HCT116 (cell line): ENCODE results near the gene SLC25A41. TPM values are rescaled to one million over a fixed set of nuclear protein-coding genes. Genes with fewer than 3 reads are reported as not detected.

ENCODE experiments used
- ATAC-seq: fragments of 200-7000 bp; cut with Tn5 transposase; 2 replicates; pipeline ENCODE4 v1.9.1; 2020; ENCODE audit warnings: mild to moderate bottlenecking, moderate library complexity
- BruUV-seq: library from RNA; stranded (reverse); fragments of 400-500 nt; replicated peaks from 2 replicates; lab custom pipeline; 2021; lab: Mats Ljungman, UMichigan
- CTCF ChIA-PET: fragments of 300-600 bp; sonication (Branson Sonifier 250); formaldehyde crosslinking; loops from one replicate; lab custom pipeline; 2021; ENCODE audit warnings: antibody characterized with exemption; lab: Charles Lee
- POLR2A ChIA-PET: fragments of 300-600, 350-600 bp; sonication (Branson Sonifier 250); formaldehyde crosslinking; loops from one replicate; lab custom pipeline; 2021; ENCODE audit warnings: antibody characterized with exemption; lab: Charles Lee
- RAD21 ChIA-PET, 2 experiments: fragments of 300-600 bp; sonication (Branson Sonifier 250); formaldehyde crosslinking; loops; one replicate each; lab custom pipeline; 2023; ENCODE audit warnings: low total read pairs in 2 of 2; ENCODE audit not compliant: uncharacterized antibody in 2 of 2, unreplicated experiment in 2 of 2, low non-redundant PET in 1 of 2; lab: Charles Lee
- DNase-seq: peaks from one replicate; pipeline ENCODE4 v3.0.0-alpha.2; 2010; ENCODE audit warnings: low read depth, low spot score
- H2AFZ ChIP-seq: fragments of 200-600 bp; shearing (Covaris generic), sonication (generic); 2 replicates; pipeline ENCODE4 v1.6.1; 2017; ENCODE audit warnings: low read depth, mixed run types, mixed read lengths, antibody characterized with exemption, low read length; ENCODE audit not compliant: poor library complexity, severe bottlenecking
- H3K27ac ChIP-seq: 2 replicates; pipeline ENCODE4 v1.5.1; 2012; ENCODE audit warnings: low read depth, low read length
- H3K27me3 ChIP-seq: fragments of 200-600 bp; sonication (generic); 2 replicates; pipeline ENCODE4 v1.6.1; 2016; ENCODE audit warnings: mixed run types, low read length, mixed read lengths; ENCODE audit not compliant: insufficient read depth
- H3K36me3 ChIP-seq, 2 experiments: fragments of 200-500 bp in 1 of 2; fragments of 200-600 bp in 1 of 2; sonication (Bioruptor generic) in 1 of 2; sonication (generic) in 1 of 2; 2 replicates each; pipeline versions ENCODE4 v1.5.1 to v1.6.1; 2014 to 2016; ENCODE audit warnings: low read length in 2 of 2, inconsistent platforms in 1 of 2, mixed read lengths in 1 of 2, mixed run types in 1 of 2; ENCODE audit not compliant: insufficient read depth in 2 of 2, control insufficient read depth in 1 of 2
- H3K4me1 ChIP-seq, 2 experiments: fragments of 200-600 bp in 1 of 2; sonication (generic) in 1 of 2; 2 replicates each; pipeline versions ENCODE4 v1.5.1 to v1.6.1; 2012 to 2017; ENCODE audit warnings: low read length in 2 of 2, inconsistent platforms in 1 of 2, mild to moderate bottlenecking in 1 of 2, mixed read lengths in 1 of 2, mixed run types in 1 of 2, moderate library complexity in 1 of 2; ENCODE audit not compliant: insufficient read depth in 2 of 2, control insufficient read depth in 1 of 2
- H3K4me2 ChIP-seq: fragments of 200-600 bp; sonication (generic); 2 replicates; pipeline ENCODE4 v1.6.1; 2017; ENCODE audit warnings: mixed run types, low read length, mixed read lengths
- H3K4me3 ChIP-seq, 2 experiments: fragments of 200-600 bp in 1 of 2; sonication (generic) in 1 of 2; replicated peaks in 1 of 2; 2 replicates each; pipeline ENCODE4 v1.5.1; 2011 to 2016; ENCODE audit warnings: low read length in 2 of 2, control low read depth in 1 of 2, low read depth in 1 of 2, mild to moderate bottlenecking in 1 of 2, mixed read lengths in 1 of 2, mixed run types in 1 of 2
- H3K79me2 ChIP-seq: fragments of 200-600 bp; sonication (generic); 2 replicates; pipeline ENCODE4 v1.6.1; 2017; ENCODE audit warnings: mild to moderate bottlenecking, mixed run types, low read length, moderate library complexity, mixed read lengths; ENCODE audit not compliant: insufficient read depth
- H3K9ac ChIP-seq: fragments of 200-600 bp; sonication (generic); 2 replicates; pipeline ENCODE4 v1.6.1; 2016; ENCODE audit warnings: low read length, mixed read lengths
- H3K9me2 ChIP-seq: fragments of 200-600 bp; sonication (generic), shearing (Covaris generic); 2 replicates; pipeline ENCODE4 v1.6.1; 2017; ENCODE audit warnings: mixed run types, mild to moderate bottlenecking, moderate library complexity; ENCODE audit not compliant: insufficient read depth
- H3K9me3 ChIP-seq, 2 experiments: fragments of 200-500 bp in 1 of 2; fragments of 200-600 bp in 1 of 2; sonication (Bioruptor generic) in 1 of 2; sonication (generic) in 1 of 2; 2 replicates each; pipeline ENCODE4 v1.6.1; 2014 to 2017; ENCODE audit warnings: low read length in 2 of 2, mixed read lengths in 2 of 2, inconsistent platforms in 1 of 2, low read depth in 1 of 2, mild to moderate bottlenecking in 1 of 2, mixed run types in 1 of 2, moderate library complexity in 1 of 2; ENCODE audit not compliant: control insufficient read depth in 1 of 2, insufficient read depth in 1 of 2
- H4K20me1 ChIP-seq: fragments of 200-600 bp; sonication (generic), shearing (Covaris generic); 2 replicates; pipeline ENCODE4 v1.6.1; 2017; ENCODE audit warnings: mixed run types, mild to moderate bottlenecking, moderate library complexity; ENCODE audit not compliant: insufficient read depth
- CEBPB ChIP-seq: IDR thresholded peaks from 2 replicates; pipeline ENCODE4 v1.6.1; 2012; ENCODE audit warnings: low read depth
- EGR1 ChIP-seq: IDR thresholded peaks from 2 replicates; pipeline ENCODE4 v1.6.1; 2012; ENCODE audit warnings: low read depth
- EZH2 ChIP-seq: fragments of 200-600 bp; sonication (generic); IDR thresholded peaks from 2 replicates; pipeline ENCODE4 v1.6.1; 2017; ENCODE audit warnings: antibody characterized with exemption, mixed run types
- FOSL1 ChIP-seq: IDR thresholded peaks from 2 replicates; pipeline ENCODE4 v1.6.1; 2012; ENCODE audit warnings: low read depth
- JUND ChIP-seq: IDR thresholded peaks from 2 replicates; pipeline ENCODE4 v1.6.1; 2012
- POLR2AphosphoS5 ChIP-seq: IDR thresholded peaks from 2 replicates; pipeline ENCODE4 v1.6.1; 2011; ENCODE audit warnings: mild to moderate bottlenecking, low read depth, low read length, moderate library complexity
- SIN3A ChIP-seq: IDR thresholded peaks from 2 replicates; pipeline ENCODE4 v1.6.1; 2012; ENCODE audit warnings: low read depth
- YY1 ChIP-seq: IDR thresholded peaks from 2 replicates; pipeline ENCODE4 v1.6.1; 2011; ENCODE audit warnings: low read length, low read depth, moderate library complexity, mild to moderate bottlenecking; ENCODE audit not compliant: insufficient replicate concordance; ENCODE audit errors: extremely low read depth
- ZFX ChIP-seq: fragments of 450-650 bp; IDR thresholded peaks from 2 replicates; pipeline ENCODE4 v1.6.1; 2017
- intact Hi-C: fragments of 100-400 bp; cut with micrococcal nuclease; formaldehyde crosslinking; loops from 2 replicates; pipeline ENCODE4 v1.10.0; 2022
- total RNA-seq: library from RNA; stranded (reverse); gene quantifications from one replicate; pipeline ENCODE4 v1.2.1, GENCODE V29; 2021; ENCODE audit not compliant: unreplicated experiment
- TF ChIP-seq, protein P1 (sequence below): IDR thresholded peaks from 2 replicates; pipeline ENCODE4 v1.6.1; 2012
- TF ChIP-seq, protein P2 (sequence below), 3 experiments: fragments of 200-600 bp in 1 of 3; sonication (generic) in 1 of 3; IDR thresholded peaks in 2 of 3; conservative IDR thresholded peaks in 1 of 3; 2 replicates each; pipeline ENCODE4 v1.5.1; 2012 to 2017; ENCODE audit warnings: low read depth in 2 of 3, low read length in 2 of 3, antibody characterized with exemption in 1 of 3, borderline replicate concordance in 1 of 3, control low read depth in 1 of 3, mild to moderate bottlenecking in 1 of 3, mixed read lengths in 1 of 3, mixed run types in 1 of 3, moderate library complexity in 1 of 3; ENCODE audit not compliant: insufficient read depth in 1 of 3

The SLC25A41 gene
- total RNA-seq, 1 experiment from 2014 or later, result 0.93 TPM

DNA sequence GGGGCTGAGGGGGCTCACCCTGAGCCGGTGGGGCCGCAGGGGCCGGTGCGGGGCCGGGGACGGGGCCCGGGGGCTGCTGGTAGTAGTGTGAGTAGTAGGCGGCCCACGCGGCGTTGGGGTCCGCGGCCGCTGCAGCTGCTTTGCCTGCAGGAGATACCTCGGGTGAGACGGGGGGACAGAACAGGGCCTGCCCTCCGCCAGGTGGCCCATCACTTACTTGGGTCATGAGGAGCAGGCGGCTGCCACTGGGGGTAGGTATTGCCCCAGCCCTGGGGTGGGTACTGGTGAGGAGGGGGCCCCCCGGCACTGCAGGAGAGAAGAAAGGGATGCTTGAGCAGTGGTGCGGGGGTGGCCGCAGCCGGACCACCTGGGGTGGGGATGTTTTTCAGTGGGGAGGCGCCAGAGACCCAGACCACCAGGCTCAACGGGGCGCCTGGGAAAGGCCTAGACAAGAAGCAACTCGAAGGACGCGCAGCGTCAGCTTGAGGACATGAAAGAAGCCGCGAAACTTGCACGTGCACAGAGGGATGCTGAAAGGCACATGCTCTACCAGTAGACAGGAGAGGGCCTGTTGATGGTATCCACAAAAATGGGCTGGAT lies 17.9 kb downstream of the SLC25A41 start:
- CTCF ChIA-PET, result no interaction called here
- BruUV-seq, result no TSS peak

More for the DNA sequence above, 17.9 kb downstream of the SLC25A41 start:
- Histone ChIP-seq H3K36me3 (peaks cover 56 to 60% of the 10 kb centered on the region in 2 experiments), H3K4me2 (no peak overlapping the region), H3K4me1 (no peaks in the 10 kb centered on the region), H4K20me1 (peaks cover 6% of the 10 kb centered on the region; the same call in 1 of the 2 replicates), H3K9ac (no peak overlapping the region), H3K79me2 (peaks cover 43% of the 10 kb centered on the region), H3K4me3 (no peak overlapping the region), H2AFZ (no peak overlapping the region), H3K27me3 (no peaks in the 10 kb centered on the region), H3K27ac (no peak overlapping the region), H3K9me3 (no peaks in the 10 kb centered on the region), H3K9me2 (no peaks in the 10 kb centered on the region)
- no peak for DNase-seq
- ChIA-PET RAD21 (no interaction called here), POLR2A (no interaction called here)
- ATAC-seq, result no peak
- intact Hi-C loops, result no loop called here
- TF ChIP-seq CEBPB, result no peak
- TF ChIP-seq FOSL1, result no peak
- TF ChIP-seq JUND, result no peak
- no peak for TF ChIP-seq EGR1
- TF ChIP-seq YY1, result no peak
- no peak for TF ChIP-seq POLR2AphosphoS5
- no peak for TF ChIP-seq EZH2
- no peak for TF ChIP-seq SIN3A
- TF ChIP-seq, protein P1, sequence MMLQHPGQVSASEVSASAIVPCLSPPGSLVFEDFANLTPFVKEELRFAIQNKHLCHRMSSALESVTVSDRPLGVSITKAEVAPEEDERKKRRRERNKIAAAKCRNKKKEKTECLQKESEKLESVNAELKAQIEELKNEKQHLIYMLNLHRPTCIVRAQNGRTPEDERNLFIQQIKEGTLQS, result no peak
- no peak for TF ChIP-seq ZFX
- TF ChIP-seq, protein P2, sequence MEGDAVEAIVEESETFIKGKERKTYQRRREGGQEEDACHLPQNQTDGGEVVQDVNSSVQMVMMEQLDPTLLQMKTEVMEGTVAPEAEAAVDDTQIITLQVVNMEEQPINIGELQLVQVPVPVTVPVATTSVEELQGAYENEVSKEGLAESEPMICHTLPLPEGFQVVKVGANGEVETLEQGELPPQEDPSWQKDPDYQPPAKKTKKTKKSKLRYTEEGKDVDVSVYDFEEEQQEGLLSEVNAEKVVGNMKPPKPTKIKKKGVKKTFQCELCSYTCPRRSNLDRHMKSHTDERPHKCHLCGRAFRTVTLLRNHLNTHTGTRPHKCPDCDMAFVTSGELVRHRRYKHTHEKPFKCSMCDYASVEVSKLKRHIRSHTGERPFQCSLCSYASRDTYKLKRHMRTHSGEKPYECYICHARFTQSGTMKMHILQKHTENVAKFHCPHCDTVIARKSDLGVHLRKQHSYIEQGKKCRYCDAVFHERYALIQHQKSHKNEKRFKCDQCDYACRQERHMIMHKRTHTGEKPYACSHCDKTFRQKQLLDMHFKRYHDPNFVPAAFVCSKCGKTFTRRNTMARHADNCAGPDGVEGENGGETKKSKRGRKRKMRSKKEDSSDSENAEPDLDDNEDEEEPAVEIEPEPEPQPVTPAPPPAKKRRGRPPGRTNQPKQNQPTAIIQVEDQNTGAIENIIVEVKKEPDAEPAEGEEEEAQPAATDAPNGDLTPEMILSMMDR (IDR thresholded peaks at IDR 0.05 in 2 of 3, conservative IDR thresholded peaks at IDR 0.05 in 1 of 3; ENCODE audit: borderline replicate concordance in 1 of 3, insufficient read depth in 1 of 3, low read depth in 2 of 3, low read length in 2 of 3), result no peak
